ENCODE data around the gene ELMOD2.

DNA sequence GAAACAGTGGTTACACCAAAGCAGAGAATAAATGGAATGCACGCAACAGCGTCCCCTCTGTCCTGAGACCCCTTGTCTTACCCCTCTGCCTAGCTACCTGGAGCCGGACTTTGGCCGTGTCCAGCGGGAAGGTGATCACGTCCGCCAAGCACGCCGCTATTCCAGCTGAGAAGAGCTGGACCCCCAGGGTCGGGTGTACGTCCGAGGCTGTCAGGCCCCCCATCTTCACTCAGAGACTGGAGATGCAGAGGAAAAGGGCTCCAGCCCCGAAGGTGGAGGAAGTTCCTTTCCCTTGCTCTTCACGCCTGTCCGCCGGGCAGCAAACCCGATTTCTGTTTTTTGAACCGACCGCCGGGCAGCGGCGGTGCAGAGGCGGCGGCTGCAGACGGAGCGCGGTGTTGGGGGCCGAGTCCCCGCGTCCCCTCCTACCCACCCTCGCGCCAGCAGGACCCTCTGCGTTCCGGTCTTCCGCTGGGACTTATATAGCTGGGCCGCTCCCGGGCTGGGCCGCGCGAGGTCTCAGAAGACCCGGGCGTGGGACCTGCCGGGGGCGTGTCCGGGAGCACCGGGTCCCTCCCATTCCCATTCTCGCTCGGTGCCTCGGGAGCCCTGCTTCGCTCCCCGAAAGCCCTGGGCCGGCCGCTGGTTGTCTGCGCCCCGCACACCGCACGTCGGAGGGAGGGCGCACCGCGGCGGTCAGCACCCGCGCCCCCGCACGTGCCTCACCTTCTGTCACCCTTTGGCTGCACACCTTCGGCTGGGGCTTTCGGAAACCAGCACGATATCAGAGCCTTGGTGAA lies 44.7 kb downstream of the ELMOD2 start, which contains the start of gene UCP1:
- TF ChIP-seq, protein P1, sequence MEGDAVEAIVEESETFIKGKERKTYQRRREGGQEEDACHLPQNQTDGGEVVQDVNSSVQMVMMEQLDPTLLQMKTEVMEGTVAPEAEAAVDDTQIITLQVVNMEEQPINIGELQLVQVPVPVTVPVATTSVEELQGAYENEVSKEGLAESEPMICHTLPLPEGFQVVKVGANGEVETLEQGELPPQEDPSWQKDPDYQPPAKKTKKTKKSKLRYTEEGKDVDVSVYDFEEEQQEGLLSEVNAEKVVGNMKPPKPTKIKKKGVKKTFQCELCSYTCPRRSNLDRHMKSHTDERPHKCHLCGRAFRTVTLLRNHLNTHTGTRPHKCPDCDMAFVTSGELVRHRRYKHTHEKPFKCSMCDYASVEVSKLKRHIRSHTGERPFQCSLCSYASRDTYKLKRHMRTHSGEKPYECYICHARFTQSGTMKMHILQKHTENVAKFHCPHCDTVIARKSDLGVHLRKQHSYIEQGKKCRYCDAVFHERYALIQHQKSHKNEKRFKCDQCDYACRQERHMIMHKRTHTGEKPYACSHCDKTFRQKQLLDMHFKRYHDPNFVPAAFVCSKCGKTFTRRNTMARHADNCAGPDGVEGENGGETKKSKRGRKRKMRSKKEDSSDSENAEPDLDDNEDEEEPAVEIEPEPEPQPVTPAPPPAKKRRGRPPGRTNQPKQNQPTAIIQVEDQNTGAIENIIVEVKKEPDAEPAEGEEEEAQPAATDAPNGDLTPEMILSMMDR (conservative IDR thresholded peaks at IDR 0.05 in 1 of 2, IDR thresholded peaks at IDR 0.05 in 1 of 2; ENCODE audit: low read depth in 1 of 2, low read length in 2 of 2), result no peak
- peak; percentile 89 for TF ChIP-seq EZH2 (IDR thresholded peaks at IDR 0.05; ENCODE audit: low read length, missing control alignments)

All from fibroblast of lung (primary cell).